ENCODE measurements around the gene CASP10.
"Not testable (repeated sequence)": the region's sequence is repeated elsewhere in the genome, so short reads cannot be mapped to it uniquely, and the experiment has no call there.

Gene CASP10

GRCh38 chr2:201235860-201236811, 53.2 kb downstream of the CASP10 start:
- peak; percentile 14 for DNase-seq

GRCh38 chr2:201237486-201238123, 54.7 kb downstream of the CASP10 start:
- no peak for DNase-seq

GRCh38 chr2:201239167-201239935, 56.4 kb downstream of the CASP10 start:
- not testable (repeated sequence) for DNase-seq

GRCh38 chr2:201242571-201243277, 59.8 kb downstream of the CASP10 start:
- no peak for DNase-seq

- DNase-seq = no peak
Observed at GRCh38 chr2:201244829-201245228, 61.9 kb downstream of the CASP10 start.

GRCh38 chr2:201246280-201246679, 63.3 kb downstream of the CASP10 start:
- no peak for DNase-seq

GRCh38 chr2:201248288-201248844, 65.4 kb downstream of the CASP10 start:
- DNase-seq = no peak

- DNase-seq = no peak
Observed at GRCh38 chr2:201249889-201250288, 66.9 kb downstream of the CASP10 start.

- DNase-seq = no peak
Observed at GRCh38 chr2:201250741-201251140, 67.8 kb downstream of the CASP10 start.

GRCh38 chr2:201254081-201254730, 71.3 kb downstream of the CASP10 start:
- DNase-seq = no peak

GRCh38 chr2:201255408-201256033, 72.6 kb downstream of the CASP10 start:
- no peak for DNase-seq

- no peak for DNase-seq
Observed at GRCh38 chr2:201256082-201256481, 73.1 kb downstream of the CASP10 start.

GRCh38 chr2:201257381-201257955, 74.5 kb downstream of the CASP10 start:
- no peak for DNase-seq

GRCh38 chr2:201257956-201258665, 75.2 kb downstream of the CASP10 start:
- peak; percentile 27 for DNase-seq

GRCh38 chr2:201258666-201259615, 76.0 kb downstream of the CASP10 start:
- no peak for DNase-seq

- DNase-seq = no peak
Observed at GRCh38 chr2:201260302-201260800, 77.4 kb downstream of the CASP10 start, which contains the start of gene CASP8. TSS of gene CASP8 (plus strand) at chr2:201260536. CDS start at chr2:201266487, 5,951 bp downstream.

GRCh38 chr2:201261471-201261870, 78.5 kb downstream of the CASP10 start:
- DNase-seq = no peak

- no peak for DNase-seq
Observed at GRCh38 chr2:201261906-201262305, 79.0 kb downstream of the CASP10 start.

GRCh38 chr2:201262718-201263117, 79.8 kb downstream of the CASP10 start:
- no peak for DNase-seq
